GM12873 (cell line): ENCODE results near the gene SCN1B.

ENCODE experiments used
- CTCF ChIP-seq: IDR thresholded peaks from 2 replicates; pipeline ENCODE4 v1.5.1; 2012; ENCODE audit warnings: low read depth, mild to moderate bottlenecking, moderate library complexity, low read length, control low read depth; ENCODE audit not compliant: insufficient read depth; ENCODE audit errors: missing control alignments

Gene SCN1B

GRCh38 chr19:35005256-35005977 is 24.9 kb upstream of the SCN1B start:
- TF ChIP-seq CTCF: no peak

- TF ChIP-seq CTCF: no peak
Observed at GRCh38 chr19:35006342-35006998, 23.8 kb upstream of the SCN1B start.

DNA sequence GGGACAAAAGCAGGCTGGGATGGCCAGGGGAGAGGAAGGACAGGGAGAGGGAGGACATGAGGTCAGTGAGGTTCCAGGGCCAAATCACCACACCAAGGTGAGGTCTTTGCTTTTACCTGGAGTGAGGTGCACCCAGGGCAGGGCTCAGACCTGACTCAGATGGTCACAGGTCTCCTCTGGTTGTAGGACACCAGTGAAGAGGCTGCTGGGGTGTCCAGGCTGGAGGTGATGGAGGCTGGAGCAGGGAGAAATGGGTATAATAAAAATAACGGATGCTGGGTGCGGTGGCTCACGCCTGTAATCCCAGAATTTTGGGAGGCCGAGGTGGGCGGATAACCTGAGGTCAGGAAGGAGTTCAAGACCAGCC is 23.3 kb upstream of the SCN1B start:
- no peak for TF ChIP-seq CTCF

DNA sequence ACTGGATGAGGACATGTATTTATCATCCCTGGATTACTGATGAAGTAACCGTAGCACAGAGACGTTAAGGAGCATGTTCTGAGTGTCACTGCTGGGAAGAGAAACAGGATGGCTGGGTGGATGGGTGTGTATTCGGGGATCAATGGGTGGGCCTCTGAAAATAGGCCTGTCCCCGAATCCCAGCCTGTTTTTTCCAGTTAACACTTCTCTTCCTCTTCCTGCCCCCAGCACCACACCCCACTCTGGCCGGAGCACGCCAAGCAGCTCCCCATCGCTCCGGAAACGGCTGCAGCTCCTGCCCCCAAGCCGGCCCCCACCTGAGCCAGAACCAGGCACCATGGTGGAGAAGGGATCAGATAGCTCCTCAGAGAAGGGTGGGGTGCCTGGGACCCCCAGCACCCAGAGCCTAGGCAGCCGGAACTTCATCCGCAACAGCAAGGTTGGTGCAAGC is 21.4 kb upstream of the SCN1B start:
- no peak for TF ChIP-seq CTCF

- TF ChIP-seq CTCF: no peak
Observed at GRCh38 chr19:35009424-35010415, 20.6 kb upstream of the SCN1B start.

DNA sequence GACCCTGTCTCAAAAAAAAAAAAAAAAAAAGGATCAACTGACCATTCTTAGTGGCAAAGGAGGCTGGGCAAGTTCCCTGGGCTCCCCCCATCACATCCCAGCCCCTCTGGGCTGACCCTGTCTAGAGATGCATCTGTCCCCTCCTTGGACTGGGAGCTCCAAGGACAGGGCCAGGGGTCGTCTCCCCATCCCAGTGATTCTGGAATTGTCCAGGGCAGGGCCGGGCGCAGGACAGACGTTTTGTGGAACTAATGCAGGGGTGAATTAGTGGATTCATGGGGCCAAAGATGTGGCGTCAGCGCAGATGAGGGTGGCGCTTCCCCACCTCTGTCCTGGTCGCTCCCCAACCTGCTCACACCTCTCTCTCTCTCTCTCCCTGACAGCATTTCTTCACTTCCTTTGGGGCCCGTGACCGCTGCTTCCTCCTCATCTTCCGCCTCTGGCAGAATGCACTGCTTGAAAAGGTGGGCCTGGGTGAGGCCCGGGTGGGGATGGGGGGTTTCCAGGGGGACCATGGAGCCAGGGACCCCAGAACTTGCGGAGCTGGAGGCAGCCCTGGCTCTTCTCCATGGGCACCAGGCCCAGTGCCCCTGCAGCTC is 19.1 kb upstream of the SCN1B start:
- no peak for TF ChIP-seq CTCF
